ENCODE measurements around the gene FAM168A.

DNA sequence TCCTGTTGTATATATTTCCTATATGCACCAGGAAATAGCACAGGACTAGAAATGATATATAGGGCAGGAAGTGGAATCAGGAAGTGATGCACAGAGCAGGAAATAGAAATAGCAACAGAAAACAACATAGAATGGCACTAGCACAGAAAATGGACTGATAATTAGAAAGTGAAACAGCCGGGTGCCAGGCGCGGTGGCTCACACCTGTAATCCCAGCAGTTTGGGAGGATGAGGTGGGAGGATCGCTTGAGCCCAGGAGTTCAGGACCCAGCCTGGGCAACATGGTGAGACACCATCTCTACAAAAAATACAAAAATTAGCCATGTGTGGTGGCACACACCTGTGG, 231.7 kb downstream of the FAM168A start:
- TF ChIP-seq, protein P1, sequence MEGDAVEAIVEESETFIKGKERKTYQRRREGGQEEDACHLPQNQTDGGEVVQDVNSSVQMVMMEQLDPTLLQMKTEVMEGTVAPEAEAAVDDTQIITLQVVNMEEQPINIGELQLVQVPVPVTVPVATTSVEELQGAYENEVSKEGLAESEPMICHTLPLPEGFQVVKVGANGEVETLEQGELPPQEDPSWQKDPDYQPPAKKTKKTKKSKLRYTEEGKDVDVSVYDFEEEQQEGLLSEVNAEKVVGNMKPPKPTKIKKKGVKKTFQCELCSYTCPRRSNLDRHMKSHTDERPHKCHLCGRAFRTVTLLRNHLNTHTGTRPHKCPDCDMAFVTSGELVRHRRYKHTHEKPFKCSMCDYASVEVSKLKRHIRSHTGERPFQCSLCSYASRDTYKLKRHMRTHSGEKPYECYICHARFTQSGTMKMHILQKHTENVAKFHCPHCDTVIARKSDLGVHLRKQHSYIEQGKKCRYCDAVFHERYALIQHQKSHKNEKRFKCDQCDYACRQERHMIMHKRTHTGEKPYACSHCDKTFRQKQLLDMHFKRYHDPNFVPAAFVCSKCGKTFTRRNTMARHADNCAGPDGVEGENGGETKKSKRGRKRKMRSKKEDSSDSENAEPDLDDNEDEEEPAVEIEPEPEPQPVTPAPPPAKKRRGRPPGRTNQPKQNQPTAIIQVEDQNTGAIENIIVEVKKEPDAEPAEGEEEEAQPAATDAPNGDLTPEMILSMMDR (conservative IDR thresholded peaks at IDR 0.05 in 1 of 2, IDR thresholded peaks at IDR 0.05 in 1 of 2; ENCODE audit: low read depth in 1 of 2, low read length in 2 of 2), result no peak
- no peak for TF ChIP-seq EZH2 (IDR thresholded peaks at IDR 0.05; ENCODE audit: low read length, missing control alignments)
